ENCODE measurements around the gene DUSP2. TPM values are rescaled to one million over a fixed set of nuclear protein-coding genes. Genes with fewer than 3 reads are reported as not detected.

DUSP2 gene
- total and polyA plus RNA-seq, 8 donors, result 3.6 to 9.4 (median 6.0) TPM

DNA sequence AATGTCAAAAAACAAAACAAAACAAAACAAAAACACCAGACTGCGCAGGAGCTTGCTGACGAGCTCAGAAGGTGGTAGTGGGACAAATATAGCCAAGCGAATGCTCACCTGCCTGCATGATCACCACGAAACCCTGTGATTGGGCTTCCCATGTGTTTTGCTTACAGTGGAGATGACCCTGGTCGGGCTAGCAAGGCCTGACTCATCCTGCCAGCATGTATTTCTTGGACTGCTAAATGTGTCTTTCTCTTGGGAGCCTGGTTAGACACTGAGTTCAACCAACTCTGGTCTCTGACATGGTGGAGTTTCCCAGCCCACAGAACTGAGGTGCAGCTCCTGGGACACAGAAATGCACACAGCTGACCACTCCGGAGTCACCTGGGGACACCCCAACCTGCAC, 30.7 kb upstream of the DUSP2 start:
- no peaks in the 10 kb centered on the region for H3K4me1 ChIP-seq
- H3K27me3 ChIP-seq, result no peaks in the 10 kb centered on the region
- 76 to 91% (median 81%) methylated on average over 6 of the region's 6 CpGs for WGBS, 5 donors
- no peaks in the 10 kb centered on the region for H3K9me3 ChIP-seq
- no peak overlapping the region for H3K27ac ChIP-seq
- no peak for DNase-seq
- intact Hi-C loops (cut with DNase I; ENCODE audit: low total_unique reads), result loop anchor here (10.0 kb wide), 1 partner anchor 151 kb away; no protein-coding TSS in a partner anchor
- no peaks in the 10 kb centered on the region for H3K36me3 ChIP-seq
- TF ChIP-seq POLR2AphosphoS5 (IDR thresholded peaks at IDR 0.05), result no peak
- TF ChIP-seq, protein P1, sequence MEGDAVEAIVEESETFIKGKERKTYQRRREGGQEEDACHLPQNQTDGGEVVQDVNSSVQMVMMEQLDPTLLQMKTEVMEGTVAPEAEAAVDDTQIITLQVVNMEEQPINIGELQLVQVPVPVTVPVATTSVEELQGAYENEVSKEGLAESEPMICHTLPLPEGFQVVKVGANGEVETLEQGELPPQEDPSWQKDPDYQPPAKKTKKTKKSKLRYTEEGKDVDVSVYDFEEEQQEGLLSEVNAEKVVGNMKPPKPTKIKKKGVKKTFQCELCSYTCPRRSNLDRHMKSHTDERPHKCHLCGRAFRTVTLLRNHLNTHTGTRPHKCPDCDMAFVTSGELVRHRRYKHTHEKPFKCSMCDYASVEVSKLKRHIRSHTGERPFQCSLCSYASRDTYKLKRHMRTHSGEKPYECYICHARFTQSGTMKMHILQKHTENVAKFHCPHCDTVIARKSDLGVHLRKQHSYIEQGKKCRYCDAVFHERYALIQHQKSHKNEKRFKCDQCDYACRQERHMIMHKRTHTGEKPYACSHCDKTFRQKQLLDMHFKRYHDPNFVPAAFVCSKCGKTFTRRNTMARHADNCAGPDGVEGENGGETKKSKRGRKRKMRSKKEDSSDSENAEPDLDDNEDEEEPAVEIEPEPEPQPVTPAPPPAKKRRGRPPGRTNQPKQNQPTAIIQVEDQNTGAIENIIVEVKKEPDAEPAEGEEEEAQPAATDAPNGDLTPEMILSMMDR (IDR thresholded peaks at IDR 0.05), result no peak
- no peak for TF ChIP-seq POLR2A (IDR thresholded peaks at IDR 0.05)
- TF ChIP-seq EP300 (IDR thresholded peaks at IDR 0.05), result no peak
- H3K4me3 ChIP-seq, result no peak overlapping the region

GRCh38 chr2:96174251-96175144, 29.3 kb upstream of the DUSP2 start:
- Histone ChIP-seq H3K27ac (no peak overlapping the region), H3K4me1 (no peaks in the 10 kb centered on the region), H3K4me3 (no peak overlapping the region), H3K9me3 (peaks cover 0 to 5% (median 0%) of the 10 kb centered on the region in 4 donors), H3K27me3 (no peaks in the 10 kb centered on the region), H3K36me3 (no peaks in the 10 kb centered on the region)
- intact Hi-C loops (cut with DNase I; ENCODE audit: low total_unique reads), result loop anchor here (10.0 kb wide), 1 partner anchor 150 kb away; no protein-coding TSS in a partner anchor
- TF ChIP-seq POLR2A (IDR thresholded peaks at IDR 0.05), result no peak
- TF ChIP-seq, protein P1 (IDR thresholded peaks at IDR 0.05), result peak in 5 of 7 experiments; percentile 78 to 92 (median 86)
- peak in 1 of 3 donors; percentile 40 for TF ChIP-seq POLR2AphosphoS5 (IDR thresholded peaks at IDR 0.05)
- WGBS, 5 donors, result 47 to 52% (median 49%) methylated on average over 8 of the region's 8 CpGs
- peak; percentile 85 to 90 for DNase-seq

- peaks cover 0 to 5% (median 0%) of the 10 kb centered on the region in 4 donors for H3K9me3 ChIP-seq
- 89 to 95% (median 92%) methylated on average over 12 to 15 of the region's 15 CpGs for WGBS, 5 donors
- H3K27ac ChIP-seq, result no peak overlapping the region
- intact Hi-C loops (cut with DNase I; ENCODE audit: low total_unique reads), result loop anchor here (10.0 kb wide), 1 partner anchor 147 kb away; no protein-coding TSS in a partner anchor
- no peaks in the 10 kb centered on the region for H3K4me1 ChIP-seq
- DNase-seq, result no peak
- H3K4me3 ChIP-seq, result no peak overlapping the region
- no peak for TF ChIP-seq POLR2AphosphoS5 (IDR thresholded peaks at IDR 0.05)
- no peaks in the 10 kb centered on the region for H3K27me3 ChIP-seq
- no peaks in the 10 kb centered on the region for H3K36me3 ChIP-seq
Measured at GRCh38 chr2:96171831-96172230, 26.6 kb upstream of the DUSP2 start.

GRCh38 chr2:96170626-96171025, 25.4 kb upstream of the DUSP2 start:
- TF ChIP-seq POLR2AphosphoS5 (IDR thresholded peaks at IDR 0.05) (no peak), POLR2A (IDR thresholded peaks at IDR 0.05) (no peak)
- TF ChIP-seq, protein P1 (IDR thresholded peaks at IDR 0.05), result no peak
- intact Hi-C loops (cut with DNase I; ENCODE audit: low total_unique reads), result loop anchor here (10.0 kb wide), 1 partner anchor 146 kb away; no protein-coding TSS in a partner anchor
- H3K36me3 ChIP-seq, result no peaks in the 10 kb centered on the region
- H3K4me1 ChIP-seq, result no peaks in the 10 kb centered on the region
- 91 to 99% (median 97%) methylated on average over 3 of the region's 3 CpGs for WGBS, 5 donors
- no peaks in the 10 kb centered on the region for H3K27me3 ChIP-seq
- no peak overlapping the region for H3K4me3 ChIP-seq
- peaks cover 0 to 5% (median 0%) of the 10 kb centered on the region in 4 donors for H3K9me3 ChIP-seq
- DNase-seq, result no peak
- H3K27ac ChIP-seq, result no peak overlapping the region
